ENCODE measurements around the gene TMEM107.

DNA sequence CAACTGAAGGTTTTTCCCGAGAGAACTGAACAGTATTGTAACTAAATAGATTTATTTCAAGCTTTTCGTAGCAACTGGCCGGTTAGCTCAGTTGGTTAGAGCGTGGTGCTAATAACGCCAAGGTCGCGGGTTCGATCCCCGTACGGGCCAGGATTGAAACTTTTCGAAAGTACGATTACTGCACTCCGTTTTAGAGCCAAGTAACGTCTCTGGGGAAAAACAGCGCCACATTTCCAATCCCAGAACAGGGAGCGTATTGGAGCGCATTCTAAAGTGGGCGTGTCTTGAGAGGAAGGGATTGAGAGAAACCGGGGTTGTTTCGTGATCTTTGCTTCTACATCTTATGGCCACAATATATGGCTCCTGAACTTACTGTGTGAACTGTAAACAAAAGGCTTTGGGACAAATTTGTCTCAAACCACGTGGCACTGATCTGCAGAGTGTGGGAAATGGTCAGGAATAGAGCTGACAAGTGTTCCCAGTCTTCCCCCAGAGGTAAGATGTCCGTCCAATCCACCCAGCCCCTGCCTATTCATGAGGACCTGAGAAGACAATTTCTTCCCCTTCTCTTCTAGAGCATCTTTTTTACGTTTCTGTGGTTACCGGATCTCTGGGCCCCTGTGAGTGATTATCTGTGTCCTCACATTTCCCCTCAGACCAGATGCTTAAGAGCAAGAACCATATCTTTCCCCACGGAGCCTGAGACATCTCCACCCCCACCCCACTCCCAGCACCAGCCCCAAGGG is 11.5 kb upstream of the TMEM107 start:
- TF ChIP-seq, protein P1, sequence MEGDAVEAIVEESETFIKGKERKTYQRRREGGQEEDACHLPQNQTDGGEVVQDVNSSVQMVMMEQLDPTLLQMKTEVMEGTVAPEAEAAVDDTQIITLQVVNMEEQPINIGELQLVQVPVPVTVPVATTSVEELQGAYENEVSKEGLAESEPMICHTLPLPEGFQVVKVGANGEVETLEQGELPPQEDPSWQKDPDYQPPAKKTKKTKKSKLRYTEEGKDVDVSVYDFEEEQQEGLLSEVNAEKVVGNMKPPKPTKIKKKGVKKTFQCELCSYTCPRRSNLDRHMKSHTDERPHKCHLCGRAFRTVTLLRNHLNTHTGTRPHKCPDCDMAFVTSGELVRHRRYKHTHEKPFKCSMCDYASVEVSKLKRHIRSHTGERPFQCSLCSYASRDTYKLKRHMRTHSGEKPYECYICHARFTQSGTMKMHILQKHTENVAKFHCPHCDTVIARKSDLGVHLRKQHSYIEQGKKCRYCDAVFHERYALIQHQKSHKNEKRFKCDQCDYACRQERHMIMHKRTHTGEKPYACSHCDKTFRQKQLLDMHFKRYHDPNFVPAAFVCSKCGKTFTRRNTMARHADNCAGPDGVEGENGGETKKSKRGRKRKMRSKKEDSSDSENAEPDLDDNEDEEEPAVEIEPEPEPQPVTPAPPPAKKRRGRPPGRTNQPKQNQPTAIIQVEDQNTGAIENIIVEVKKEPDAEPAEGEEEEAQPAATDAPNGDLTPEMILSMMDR (IDR thresholded peaks at IDR 0.05; ENCODE audit: insufficient read depth, low read length, poor library complexity, severe bottlenecking), result no peak
- TF ChIP-seq EZH2phosphoT487 (conservative IDR thresholded peaks at IDR 0.05; ENCODE audit: low read length), result no peak
